Activated CD4-positive, alpha-beta T cell treated with anti-CD3 and anti-CD28 coated beads for 4 hours (primary cell): Measurements from ENCODE around the gene NSG2.
"Not testable (repeated sequence)": the region's sequence is repeated elsewhere in the genome, so short reads cannot be mapped to it uniquely, and the experiment has no call there.

Source experiments
- DNase-seq, 2 donors: peaks; one replicate each; pipeline ENCODE4 v3.0.0-alpha.2; 2020

Gene NSG2

DNA sequence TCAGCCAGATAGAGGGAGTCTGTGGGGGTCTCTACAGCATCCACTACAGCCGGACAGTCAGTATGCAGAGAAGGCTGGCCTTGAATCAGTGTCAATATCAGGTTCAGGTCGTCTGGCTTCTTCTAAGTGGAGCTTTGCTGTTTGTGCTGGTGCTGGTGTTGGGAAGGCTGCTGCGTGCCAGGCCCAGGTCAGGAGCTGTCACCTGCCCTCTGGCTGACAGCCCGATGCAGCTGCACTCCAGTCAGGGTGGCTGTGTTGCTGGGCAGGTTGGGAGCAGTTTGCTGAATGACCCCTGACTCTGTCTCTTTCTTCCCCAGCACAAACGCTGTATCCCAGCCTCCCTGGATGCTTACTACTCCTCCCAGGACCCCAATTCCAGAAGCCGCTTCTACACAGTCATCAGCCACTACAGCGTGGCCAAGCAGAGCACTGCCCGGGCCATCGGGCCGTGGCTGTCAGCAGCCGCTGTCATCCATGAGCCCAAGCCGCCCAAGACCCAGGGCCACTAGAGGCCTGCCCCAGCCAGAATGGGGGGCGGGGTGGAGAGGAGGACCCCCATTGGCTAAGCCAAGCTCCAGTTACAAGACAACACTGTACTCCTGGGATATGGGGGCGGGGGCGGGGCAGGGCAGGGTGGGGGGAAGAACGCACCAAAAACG is 61.6 kb downstream of the NSG2 start:
- DNase-seq = no peak

GRCh38 chr5:174108745-174109144 is 63.2 kb downstream of the NSG2 start:
- DNase-seq = no peak

- DNase-seq = no peak
These were observed 64.3 kb downstream of the NSG2 start for GRCh38 chr5:174109698-174110260.

DNA sequence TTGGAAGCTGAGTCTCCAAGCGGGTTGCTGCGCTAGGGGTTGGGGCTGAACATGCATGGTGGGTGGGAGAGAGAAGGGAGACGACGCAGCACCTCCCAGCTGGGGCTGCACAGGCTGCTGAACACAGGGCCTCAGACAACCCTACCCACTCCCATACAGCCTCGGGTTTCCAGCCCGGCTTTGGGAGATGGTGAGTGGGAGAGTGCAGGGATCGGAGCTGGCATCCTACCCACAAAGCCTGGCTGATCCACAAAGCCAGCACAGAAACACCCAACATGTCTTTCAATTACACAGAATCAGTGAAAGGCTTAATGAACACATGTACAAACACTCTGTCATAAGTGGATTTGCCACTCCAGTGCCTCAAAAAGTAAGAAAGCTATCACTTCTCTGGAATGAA is 64.8 kb downstream of the NSG2 start:
- DNase-seq = no peak

GRCh38 chr5:174111287-174111973 is 65.9 kb downstream of the NSG2 start:
- DNase-seq = no peak

DNA sequence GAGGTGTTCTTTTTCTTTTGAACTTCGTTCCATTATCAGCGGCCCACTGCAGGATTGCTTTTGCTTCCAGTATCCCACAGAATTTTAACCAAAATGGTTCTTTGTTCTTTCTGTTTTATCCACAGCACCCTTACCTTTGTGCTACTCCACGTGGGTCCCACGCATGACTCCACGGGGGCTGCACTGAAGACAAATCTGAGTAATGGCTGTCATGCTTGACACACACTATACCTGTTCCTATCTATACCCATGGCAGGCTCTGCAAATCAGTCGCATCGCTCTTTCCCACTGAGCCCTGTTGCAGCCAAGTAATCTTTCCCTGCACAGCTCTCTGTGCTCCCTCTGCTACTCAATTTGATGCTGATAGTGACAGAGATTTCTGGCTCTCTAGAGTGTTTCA is 69.7 kb downstream of the NSG2 start:
- no peak for DNase-seq

DNA sequence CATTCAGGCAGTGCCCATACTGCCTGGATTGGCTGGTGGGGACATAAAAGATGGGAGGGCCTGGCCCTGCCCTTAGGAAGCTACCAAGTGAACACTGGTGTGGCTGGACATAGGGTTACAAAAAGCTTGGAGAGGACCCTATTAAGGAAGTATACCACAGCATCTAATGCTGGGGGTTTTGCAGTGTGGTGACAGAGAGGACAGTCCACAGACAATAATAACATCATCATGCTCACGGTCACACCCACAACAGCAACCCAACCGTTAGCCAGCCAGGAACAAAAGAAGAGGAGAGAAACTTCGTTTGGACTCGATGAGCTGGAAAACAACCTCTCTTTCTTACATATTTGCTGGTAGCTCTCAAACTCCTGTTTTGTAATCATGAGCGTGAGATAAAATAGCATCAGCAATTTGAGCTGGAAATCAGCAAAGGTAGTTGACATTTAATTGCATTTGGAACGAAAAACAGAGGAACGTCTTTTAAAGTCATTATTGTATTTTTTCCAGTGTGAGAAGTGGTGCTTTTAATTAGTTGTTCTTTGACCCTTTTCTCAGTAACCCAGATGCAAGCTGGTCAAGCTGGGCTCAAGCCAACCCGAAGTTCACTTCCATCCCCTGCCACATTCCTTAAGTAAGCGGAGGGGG is 73.4 kb downstream of the NSG2 start:
- no peak for DNase-seq

DNA sequence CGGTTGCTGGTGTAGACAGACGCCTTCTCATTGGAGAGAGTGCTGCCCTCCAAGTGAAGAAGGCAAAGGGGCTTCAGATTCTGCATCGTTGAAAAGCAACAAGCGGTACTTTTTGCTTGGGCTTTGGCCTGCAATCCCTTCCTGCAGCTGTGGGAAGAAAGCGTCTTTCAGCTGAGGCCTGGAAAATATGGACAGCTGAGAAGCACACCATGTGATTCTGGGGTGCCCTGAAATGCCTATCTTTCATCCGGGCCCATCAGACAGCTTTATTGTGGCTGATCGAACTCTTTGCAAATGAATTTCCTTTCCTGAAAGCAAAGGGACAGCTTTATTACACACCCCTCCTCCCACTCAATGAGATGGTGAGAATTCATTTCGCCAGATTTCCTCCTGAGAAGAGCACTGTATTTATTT is 74.0 kb downstream of the NSG2 start:
- DNase-seq = no peak

GRCh38 chr5:174120401-174121005 is 75.0 kb downstream of the NSG2 start:
- no peak for DNase-seq

DNA sequence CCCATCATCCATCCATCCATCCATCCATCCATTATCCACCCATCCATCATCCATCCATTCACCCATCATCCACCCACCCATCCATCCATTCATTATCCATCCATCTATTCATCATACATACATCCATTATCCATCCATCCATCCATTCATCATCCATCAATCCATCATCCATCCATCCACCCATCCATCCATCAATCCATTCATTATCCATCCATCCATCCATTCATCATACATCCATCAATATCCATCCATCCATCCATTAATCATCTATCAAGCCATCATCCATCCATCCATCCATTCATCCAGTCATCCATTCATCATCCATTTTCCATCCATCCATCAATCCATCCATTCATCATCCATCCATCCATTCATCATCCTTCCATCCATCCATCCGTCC is 89.0 kb downstream of the NSG2 start:
- no peak for DNase-seq

GRCh38 chr5:174139623-174140022 is 94.1 kb downstream of the NSG2 start:
- no peak for DNase-seq

GRCh38 chr5:174140452-174141020 is 95.0 kb downstream of the NSG2 start:
- no peak for DNase-seq

- no peak for DNase-seq
These were observed 95.9 kb downstream of the NSG2 start for GRCh38 chr5:174141398-174141797.

DNA sequence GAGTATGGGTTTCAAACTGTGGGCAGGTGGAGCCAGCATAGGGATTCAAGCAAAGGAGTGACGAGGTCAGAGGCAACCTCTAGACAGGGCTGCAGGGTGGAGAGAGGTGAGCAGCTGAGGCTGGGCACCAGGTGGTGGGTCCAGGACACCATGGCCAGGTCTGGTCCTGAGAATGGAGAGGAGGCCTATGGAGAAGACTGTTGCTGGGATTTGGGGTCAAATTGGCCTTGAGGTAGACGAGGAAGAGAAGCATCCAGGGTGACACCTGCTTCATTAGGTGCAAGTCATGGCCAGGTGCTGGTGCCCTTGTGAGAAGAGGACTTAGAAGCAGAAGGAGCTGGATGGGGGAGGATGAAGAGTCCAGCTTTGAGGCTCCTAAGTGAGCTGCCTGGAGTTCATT is 99.6 kb downstream of the NSG2 start:
- no peak for DNase-seq

GRCh38 chr5:174145821-174146220 is 100.3 kb downstream of the NSG2 start:
- DNase-seq = no peak

DNA sequence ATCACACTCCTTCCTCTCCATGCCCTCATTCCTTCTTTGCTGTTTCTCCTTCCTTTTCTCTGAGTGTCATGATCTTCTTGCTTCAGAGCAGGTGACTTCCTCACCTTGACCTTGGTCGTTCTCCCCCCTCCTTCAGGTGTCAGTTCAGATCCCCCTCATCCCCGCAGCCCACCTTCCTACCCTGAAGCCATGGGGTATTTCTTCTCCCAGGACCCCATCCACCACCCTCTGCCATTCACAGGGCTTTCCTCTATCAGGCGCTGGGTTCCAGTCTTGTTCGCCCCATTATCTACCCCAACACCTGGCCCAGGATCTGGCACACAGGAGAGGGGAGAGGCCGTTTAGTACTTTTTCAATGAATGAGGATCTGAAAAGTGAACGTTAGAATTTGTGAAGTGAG is 101.0 kb downstream of the NSG2 start:
- DNase-seq = no peak

GRCh38 chr5:174147012-174147411 is 101.5 kb downstream of the NSG2 start:
- DNase-seq = not testable (repeated sequence)

GRCh38 chr5:174147551-174147950 is 102.0 kb downstream of the NSG2 start:
- no peak for DNase-seq

DNA sequence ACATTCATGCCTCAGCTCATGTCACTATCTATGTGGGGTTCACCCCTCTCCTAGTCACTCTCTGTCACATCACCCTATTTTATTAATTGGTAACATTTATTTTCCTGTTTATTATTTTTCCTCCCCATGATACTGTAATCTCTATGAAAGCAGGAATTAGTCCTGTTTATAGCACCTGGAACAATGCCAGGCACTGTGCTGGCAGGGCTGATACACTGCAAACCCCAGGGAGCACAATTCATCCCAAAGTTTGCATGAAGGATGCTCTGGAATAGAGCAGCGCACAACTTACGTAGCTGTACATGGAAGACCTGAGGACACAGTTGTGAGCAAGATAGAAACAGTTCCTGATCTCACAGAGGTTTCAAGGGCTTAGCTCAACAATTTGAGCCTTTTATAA is 103.2 kb downstream of the NSG2 start:
- no peak for DNase-seq

DNA sequence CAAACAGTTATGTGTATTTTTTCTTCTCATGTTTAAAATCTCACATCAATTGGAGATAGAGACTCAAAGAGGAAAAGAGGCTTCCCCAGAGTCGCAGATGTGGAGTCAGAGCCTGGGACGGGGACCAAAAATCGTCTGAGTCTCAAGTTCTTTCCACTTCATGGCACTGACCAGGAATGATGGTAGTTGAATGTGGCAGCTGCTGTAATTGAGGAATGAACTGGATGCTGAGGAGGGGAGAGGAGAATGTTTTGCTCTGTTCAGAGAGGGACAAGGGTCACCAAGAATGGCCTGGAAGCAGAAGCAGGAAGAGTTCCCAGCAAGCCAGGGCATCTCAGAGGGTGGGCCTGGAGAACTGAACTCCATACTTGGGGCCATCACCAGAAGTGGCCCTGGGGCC is 103.9 kb downstream of the NSG2 start:
- DNase-seq = no peak

DNA sequence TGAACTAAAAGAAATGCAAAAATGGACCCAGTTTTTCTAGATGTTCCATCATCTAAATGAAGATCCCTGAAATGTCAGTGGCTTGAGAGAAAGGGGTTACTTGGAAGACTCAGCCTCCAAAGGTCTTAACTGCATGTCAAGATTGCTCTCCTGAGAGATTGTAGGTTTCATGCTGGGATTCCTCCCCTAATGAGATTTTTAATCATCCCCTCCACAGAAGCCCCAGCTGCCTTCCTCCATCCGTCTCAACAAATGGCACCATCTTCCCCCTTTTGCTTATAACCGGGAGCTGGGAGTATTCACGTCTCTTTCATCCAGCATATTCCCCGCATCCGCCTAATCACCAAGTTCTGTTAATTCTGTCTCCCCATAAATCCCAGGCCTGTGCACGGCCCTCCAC is 104.5 kb downstream of the NSG2 start:
- no peak for DNase-seq

- DNase-seq = no peak
These were observed 106.2 kb downstream of the NSG2 start for GRCh38 chr5:174151599-174152181.

- DNase-seq = no peak
These were observed 109.1 kb downstream of the NSG2 start for GRCh38 chr5:174154559-174154958.
